GM12878 (cell line): ENCODE measurements around the gene XRN2.

Source experiments
- MYC ChIP-seq: IDR thresholded peaks from 2 replicates; pipeline ENCODE4 v1.6.1; 2011; ENCODE audit warnings: mild to moderate bottlenecking, low read length, moderate library complexity, inconsistent platforms; ENCODE audit not compliant: insufficient read depth, insufficient replicate concordance, insufficient read length, severe bottlenecking
- TF ChIP-seq, protein P1 (sequence below): fragments of 450-650 bp; formaldehyde crosslinking; IDR thresholded peaks from 2 replicates; pipeline ENCODE4 v1.4.0; 2020; ENCODE audit warnings: mild to moderate bottlenecking, moderate library complexity

DNA sequence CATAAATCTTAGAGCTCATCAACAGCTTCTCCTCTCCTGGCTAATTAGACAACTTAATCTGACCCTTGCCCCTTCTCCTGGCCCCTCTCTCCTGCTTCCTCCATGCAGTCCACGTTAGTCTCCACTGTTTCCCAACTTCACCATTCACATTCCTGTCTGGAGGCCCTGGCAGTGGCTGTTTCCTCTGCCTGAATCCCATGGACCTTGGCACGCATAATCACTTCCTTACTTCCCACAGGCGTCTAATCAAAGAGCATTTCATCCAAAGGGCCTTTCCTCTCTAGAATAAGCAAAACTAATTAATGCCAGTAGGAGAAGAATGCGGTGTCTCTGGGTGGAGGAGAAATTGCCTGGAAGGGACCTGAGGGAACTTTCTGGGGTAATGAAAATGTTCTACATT lies 16.4 kb upstream of the XRN2 start:
- TF ChIP-seq MYC: no peak
- TF ChIP-seq, protein P1, sequence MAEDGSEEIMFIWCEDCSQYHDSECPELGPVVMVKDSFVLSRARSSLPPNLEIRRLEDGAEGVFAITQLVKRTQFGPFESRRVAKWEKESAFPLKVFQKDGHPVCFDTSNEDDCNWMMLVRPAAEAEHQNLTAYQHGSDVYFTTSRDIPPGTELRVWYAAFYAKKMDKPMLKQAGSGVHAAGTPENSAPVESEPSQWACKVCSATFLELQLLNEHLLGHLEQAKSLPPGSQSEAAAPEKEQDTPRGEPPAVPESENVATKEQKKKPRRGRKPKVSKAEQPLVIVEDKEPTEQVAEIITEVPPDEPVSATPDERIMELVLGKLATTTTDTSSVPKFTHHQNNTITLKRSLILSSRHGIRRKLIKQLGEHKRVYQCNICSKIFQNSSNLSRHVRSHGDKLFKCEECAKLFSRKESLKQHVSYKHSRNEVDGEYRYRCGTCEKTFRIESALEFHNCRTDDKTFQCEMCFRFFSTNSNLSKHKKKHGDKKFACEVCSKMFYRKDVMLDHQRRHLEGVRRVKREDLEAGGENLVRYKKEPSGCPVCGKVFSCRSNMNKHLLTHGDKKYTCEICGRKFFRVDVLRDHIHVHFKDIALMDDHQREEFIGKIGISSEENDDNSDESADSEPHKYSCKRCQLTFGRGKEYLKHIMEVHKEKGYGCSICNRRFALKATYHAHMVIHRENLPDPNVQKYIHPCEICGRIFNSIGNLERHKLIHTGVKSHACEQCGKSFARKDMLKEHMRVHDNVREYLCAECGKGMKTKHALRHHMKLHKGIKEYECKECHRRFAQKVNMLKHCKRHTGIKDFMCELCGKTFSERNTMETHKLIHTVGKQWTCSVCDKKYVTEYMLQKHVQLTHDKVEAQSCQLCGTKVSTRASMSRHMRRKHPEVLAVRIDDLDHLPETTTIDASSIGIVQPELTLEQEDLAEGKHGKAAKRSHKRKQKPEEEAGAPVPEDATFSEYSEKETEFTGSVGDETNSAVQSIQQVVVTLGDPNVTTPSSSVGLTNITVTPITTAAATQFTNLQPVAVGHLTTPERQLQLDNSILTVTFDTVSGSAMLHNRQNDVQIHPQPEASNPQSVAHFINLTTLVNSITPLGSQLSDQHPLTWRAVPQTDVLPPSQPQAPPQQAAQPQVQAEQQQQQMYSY (CRISPR knock-in tag): no peak
